ENCODE results near the gene SPRR2G. TPM values are rescaled to one million over a fixed set of nuclear protein-coding genes. Genes with fewer than 3 reads are reported as not detected.
A peak's percentile ranks its signal among the peaks of the same experiment; 100 is the strongest.
"Not testable (repeated sequence)": the region's sequence is repeated elsewhere in the genome, so short reads cannot be mapped to it uniquely, and the experiment has no call there.

SPRR2G gene
- total RNA-seq (2014; rRNA removed; shearing (Covaris generic)), result not detected in 2 replicates
- polyA plus RNA-seq (2015; cell fraction: cytosol; rRNA removed), result not detected in 2 replicates
- polyA plus RNA-seq (2015; cell fraction: nucleus; rRNA removed), result not detected in 2 replicates

DNA sequence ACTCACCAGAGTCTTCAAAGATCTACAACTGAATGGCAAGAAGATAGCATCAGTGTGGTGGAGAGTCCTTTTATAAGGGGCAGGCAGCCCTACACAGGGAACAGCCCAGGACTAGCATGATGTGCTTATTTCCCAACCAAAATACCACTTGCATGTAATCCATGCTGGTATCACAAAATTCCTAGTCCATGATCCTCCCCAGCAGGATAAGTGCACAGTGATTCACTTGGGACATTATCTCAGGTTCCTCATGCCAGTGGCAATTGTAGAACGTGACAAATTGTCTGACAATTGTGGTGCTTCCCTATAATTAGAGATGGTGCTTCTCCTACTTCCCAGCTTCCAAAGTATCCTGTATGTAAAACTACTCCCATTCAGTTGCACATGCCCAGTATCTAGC is at the start of gene SPRR2G:
TSS of gene SPRR2G (minus strand) at position 45 of the 400 bp plus-strand sequence. CDS start 780 bp downstream, outside the sequence.
- DNase-seq (ENCODE audit: low read depth, low spot score), result no peak
- in situ Hi-C loops (cut with HindIII; ENCODE audit: low pct_unique_long_range_greater_than_20kb, low sequenced_read_pairs), result no loop called here

GRCh38 chr1:153195216-153195615 is 44.5 kb upstream of the SPRR2G start:
- in situ Hi-C loops (cut with HindIII; ENCODE audit: low pct_unique_long_range_greater_than_20kb, low sequenced_read_pairs), result no loop called here
- DNase-seq (ENCODE audit: low read depth, low spot score), result no peak

DNA sequence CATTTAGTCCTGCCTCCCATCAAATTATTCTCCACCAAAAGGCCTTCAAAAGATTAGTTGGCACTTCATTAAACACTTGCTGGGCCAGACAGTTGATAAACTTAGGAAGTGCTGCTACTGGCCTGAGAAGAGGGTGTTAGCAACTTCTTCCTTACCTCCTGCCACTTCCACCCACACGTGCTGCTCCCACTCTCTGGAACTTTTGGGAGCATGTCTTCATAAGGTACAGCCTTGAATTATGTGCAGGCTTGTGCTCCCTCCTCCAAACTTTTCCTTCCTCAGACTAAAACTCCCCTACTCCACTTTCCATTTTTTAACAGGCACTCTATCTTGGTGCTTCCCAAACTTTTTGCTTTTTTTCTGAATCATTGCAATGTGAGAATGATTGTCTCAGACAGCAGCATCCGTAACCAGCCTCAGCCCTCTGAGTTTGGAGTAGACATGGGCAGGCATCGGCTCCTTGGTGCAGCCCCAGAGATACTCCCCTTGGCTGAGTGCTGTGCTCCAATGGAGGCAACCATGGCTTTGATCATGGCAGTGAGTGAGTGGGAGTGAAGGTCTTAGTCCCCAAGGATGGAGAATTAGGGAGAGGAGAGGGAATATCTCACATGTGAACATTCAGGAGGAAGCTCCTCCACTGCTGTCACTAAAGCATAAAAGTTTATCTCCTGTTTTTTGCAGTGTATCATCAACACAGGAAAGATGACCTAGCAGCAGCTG is 43.8 kb upstream of the SPRR2G start:
- in situ Hi-C loops (cut with HindIII; ENCODE audit: low pct_unique_long_range_greater_than_20kb, low sequenced_read_pairs), result no loop called here
- no peak for DNase-seq (ENCODE audit: low read depth, low spot score)

GRCh38 chr1:153192697-153193096 is 42.0 kb upstream of the SPRR2G start:
- in situ Hi-C loops (cut with HindIII; ENCODE audit: low pct_unique_long_range_greater_than_20kb, low sequenced_read_pairs), result no loop called here

DNA sequence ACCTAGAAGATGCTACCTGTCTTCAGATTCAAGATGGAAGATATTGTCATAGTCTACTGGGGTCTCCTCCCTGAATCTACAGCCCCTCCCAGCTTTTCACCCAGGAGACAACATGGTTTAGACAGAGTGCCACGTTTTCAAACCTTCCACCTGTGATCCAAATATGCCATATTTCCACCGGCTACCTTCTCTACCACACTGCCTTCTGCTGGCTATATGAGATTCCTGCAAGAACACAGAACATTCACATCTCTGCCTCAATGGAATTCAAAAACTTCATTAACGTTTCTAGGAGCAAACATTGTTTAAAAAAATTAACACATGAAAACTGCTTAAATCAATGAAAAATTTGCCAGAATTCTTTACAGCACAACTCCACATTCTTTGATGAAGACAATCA is 39.7 kb upstream of the SPRR2G start:
- peak; percentile 50 for DNase-seq (ENCODE audit: low read depth, low spot score)
- in situ Hi-C loops (cut with HindIII; ENCODE audit: low pct_unique_long_range_greater_than_20kb, low sequenced_read_pairs), result no loop called here

More at GRCh38 chr1:153192697-153193096, 42.0 kb upstream of the SPRR2G start:
- peak; percentile 41 for DNase-seq (ENCODE audit: low read depth, low spot score)

- DNase-seq (ENCODE audit: low read depth, low spot score); in situ Hi-C loops (cut with HindIII; ENCODE audit: low pct_unique_long_range_greater_than_20kb, low sequenced_read_pairs): not testable (repeated sequence)
Measured at GRCh38 chr1:153188301-153188700, 37.6 kb upstream of the SPRR2G start.

DNA sequence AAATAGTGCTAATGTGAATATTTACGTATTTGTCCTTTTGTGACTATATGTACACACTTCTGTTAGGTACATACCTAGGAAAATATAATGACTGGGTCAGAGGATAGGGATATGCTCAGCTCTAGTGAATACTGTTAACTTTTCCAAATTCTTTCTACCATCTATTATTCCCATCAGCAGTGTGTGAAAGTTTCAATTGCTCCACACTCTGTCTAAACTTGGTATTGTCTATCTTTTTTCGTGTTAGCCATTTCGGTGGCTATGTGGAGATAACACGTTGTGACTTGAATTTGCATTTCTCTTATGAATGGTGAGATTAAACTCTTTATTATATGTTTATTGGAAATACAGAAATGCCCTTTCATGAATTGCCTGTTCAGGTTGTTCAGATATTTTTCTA is 29.9 kb upstream of the SPRR2G start:
- in situ Hi-C loops (cut with HindIII; ENCODE audit: low pct_unique_long_range_greater_than_20kb, low sequenced_read_pairs), result no loop called here
- no peak for DNase-seq (ENCODE audit: low read depth, low spot score)

DNA sequence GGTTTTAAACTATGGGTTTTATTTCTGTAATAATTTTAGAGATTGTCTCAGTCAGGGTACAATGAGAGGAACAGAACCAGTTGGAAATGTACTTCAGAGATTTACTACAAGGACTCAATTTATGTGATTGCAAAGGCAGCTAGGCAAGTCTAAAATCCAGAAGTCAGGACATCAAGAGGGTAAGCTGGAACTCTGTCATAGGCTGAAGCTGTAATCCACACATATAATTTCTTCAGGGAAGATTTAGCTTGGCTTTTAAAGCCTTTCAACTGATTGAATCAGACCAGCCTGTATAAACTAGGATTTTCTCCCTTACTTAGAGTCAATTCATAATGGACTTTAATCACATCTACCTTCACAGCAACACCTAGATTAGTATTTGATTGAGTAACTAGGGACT is 28.2 kb upstream of the SPRR2G start:
- in situ Hi-C loops (cut with HindIII; ENCODE audit: low pct_unique_long_range_greater_than_20kb, low sequenced_read_pairs), result no loop called here
- no peak for DNase-seq (ENCODE audit: low read depth, low spot score)

- in situ Hi-C loops (cut with HindIII; ENCODE audit: low pct_unique_long_range_greater_than_20kb, low sequenced_read_pairs), result no loop called here
- no peak for DNase-seq (ENCODE audit: low read depth, low spot score)
Measured at GRCh38 chr1:153174624-153175023, 23.9 kb upstream of the SPRR2G start.

DNA sequence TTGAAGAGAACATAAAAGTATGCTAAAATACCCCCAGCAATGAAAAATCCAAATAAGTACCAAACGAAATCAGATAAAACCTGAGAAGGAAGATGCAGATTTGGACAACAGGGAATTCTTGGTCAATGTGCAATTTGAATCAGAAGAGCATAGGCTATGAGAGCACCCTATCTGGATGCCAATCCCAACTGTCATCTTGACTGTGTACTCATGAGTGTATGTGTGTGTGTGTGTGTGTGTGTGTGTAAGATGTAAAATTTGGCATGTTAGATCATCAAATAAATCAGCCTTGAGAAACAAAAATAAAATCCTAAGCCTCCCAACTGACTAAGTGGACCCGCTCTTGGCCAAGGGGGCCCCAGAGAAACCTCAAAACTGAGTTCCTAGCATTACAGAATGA is 18.0 kb upstream of the SPRR2G start:
- no peak for DNase-seq (ENCODE audit: low read depth, low spot score)

DNA sequence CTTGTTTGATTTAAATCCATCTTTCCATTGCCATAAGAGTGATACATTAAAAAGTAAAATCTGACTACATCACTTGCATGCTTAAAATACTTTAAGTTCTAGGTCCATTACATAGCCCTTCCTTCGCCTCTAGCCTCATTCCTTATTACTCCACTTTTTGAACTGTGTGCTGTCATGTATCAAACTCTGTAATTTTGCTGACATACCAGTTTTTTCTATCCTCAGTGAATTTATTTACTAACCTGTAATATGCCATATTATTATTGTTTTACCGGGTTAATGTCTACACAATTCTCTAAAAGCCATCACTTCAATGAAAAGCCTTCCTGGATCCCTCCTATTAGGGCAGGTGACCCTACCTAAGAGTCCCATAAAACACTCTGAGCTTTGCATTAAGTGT is 4.9 kb upstream of the SPRR2G start:
- DNase-seq (ENCODE audit: low read depth, low spot score), result no peak
- in situ Hi-C loops (cut with HindIII; ENCODE audit: low pct_unique_long_range_greater_than_20kb, low sequenced_read_pairs), result no loop called here

More for the DNA sequence above, 18.0 kb upstream of the SPRR2G start:
- in situ Hi-C loops (cut with HindIII; ENCODE audit: low pct_unique_long_range_greater_than_20kb, low sequenced_read_pairs), result no loop called here

GRCh38 chr1:153152481-153152880 is 1.8 kb upstream of the SPRR2G start:
- in situ Hi-C loops (cut with HindIII; ENCODE audit: low pct_unique_long_range_greater_than_20kb, low sequenced_read_pairs), result no loop called here
- DNase-seq (ENCODE audit: low read depth, low spot score), result no peak

DNA sequence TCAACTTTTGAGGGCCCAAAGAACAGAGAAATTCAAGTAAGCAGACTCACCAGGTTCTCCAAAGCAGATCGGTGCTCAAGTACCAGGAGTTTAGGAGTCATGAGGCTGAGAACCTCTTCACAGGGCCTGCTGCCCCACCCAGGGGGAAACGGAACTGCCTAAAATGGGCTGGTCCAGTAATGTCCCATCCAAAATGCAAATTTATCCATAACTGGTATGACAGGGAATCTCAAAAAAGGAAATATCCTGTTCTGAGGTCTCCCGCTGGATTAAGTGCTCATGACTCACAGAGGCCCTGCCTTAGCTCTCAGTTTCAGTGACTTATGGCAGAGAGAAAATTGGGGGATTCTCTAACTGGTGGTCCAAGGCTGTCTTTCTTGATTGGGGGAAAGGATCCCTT is 9.3 kb downstream of the SPRR2G start:
- no peak for DNase-seq (ENCODE audit: low read depth, low spot score)

DNA sequence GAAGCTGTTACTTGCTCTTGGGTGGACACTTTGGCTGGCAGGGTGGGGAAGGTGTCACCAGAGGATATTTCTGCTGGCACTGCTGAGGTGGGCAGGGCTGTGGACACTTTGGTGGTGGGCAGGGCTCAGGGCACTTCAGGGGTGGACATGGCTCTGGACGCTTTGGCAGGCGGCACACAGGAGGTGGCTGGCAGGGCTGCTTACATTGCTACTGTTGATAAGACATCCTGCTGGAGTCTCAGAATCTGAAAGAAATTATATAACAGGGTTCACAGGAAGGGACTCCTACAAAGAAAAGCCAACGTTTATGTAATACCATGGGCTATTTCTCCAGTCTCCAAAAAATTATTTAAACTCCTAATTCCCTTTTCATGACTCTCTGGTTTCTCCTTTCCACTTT is 10.2 kb downstream of the SPRR2G start:
- no peak for DNase-seq (ENCODE audit: low read depth, low spot score)
- in situ Hi-C loops (cut with HindIII; ENCODE audit: low pct_unique_long_range_greater_than_20kb, low sequenced_read_pairs), result no loop called here

More for the DNA sequence above, 9.3 kb downstream of the SPRR2G start:
- in situ Hi-C loops (cut with HindIII; ENCODE audit: low pct_unique_long_range_greater_than_20kb, low sequenced_read_pairs), result no loop called here

GRCh38 chr1:153133743-153134142 is 16.9 kb downstream of the SPRR2G start:
- in situ Hi-C loops (cut with HindIII; ENCODE audit: low pct_unique_long_range_greater_than_20kb, low sequenced_read_pairs), result no loop called here

GRCh38 chr1:153133267-153133666 is 17.4 kb downstream of the SPRR2G start:
- in situ Hi-C loops (cut with HindIII; ENCODE audit: low pct_unique_long_range_greater_than_20kb, low sequenced_read_pairs), result no loop called here
- DNase-seq (ENCODE audit: low read depth, low spot score), result no peak

More at GRCh38 chr1:153133743-153134142, 16.9 kb downstream of the SPRR2G start:
- no peak for DNase-seq (ENCODE audit: low read depth, low spot score)

GRCh38 chr1:153128688-153129087 is 22.0 kb downstream of the SPRR2G start:
- DNase-seq (ENCODE audit: low read depth, low spot score); in situ Hi-C loops (cut with HindIII; ENCODE audit: low pct_unique_long_range_greater_than_20kb, low sequenced_read_pairs): not testable (repeated sequence)

DNA sequence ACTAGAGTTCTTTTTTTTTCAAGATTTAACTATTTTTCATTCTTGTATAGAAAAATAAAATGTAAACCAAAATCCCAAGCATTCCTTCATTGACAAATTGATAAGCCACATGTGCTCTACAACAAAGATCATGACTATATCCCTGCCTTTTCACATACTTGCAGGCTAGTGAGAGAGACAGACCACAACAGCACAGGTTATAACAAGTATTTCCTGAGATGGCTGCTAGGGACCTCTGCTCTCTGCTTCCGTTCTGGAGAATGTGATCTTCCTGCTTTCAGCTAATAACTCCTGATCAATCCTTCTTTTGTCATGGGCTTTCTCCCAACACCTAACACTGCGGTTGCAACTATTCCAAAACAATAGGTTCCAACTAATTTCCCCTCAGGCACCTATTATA is 23.4 kb downstream of the SPRR2G start:
- no peak for DNase-seq (ENCODE audit: low read depth, low spot score)
- in situ Hi-C loops (cut with HindIII; ENCODE audit: low pct_unique_long_range_greater_than_20kb, low sequenced_read_pairs), result no loop called here

- DNase-seq (ENCODE audit: low read depth, low spot score), result no peak
- in situ Hi-C loops (cut with HindIII; ENCODE audit: low pct_unique_long_range_greater_than_20kb, low sequenced_read_pairs), result no loop called here
Measured at GRCh38 chr1:153125536-153125935, 25.2 kb downstream of the SPRR2G start.
